ENCODE results near the gene FZD10.

FZD10 gene

GRCh38 chr12:130205495-130205894 lies 43.2 kb downstream of the FZD10 start:
- no peak for DNase-seq (ENCODE audit: low spot score)

GRCh38 chr12:130212384-130212989 lies 50.2 kb downstream of the FZD10 start:
- DNase-seq (ENCODE audit: low spot score): no peak

- DNase-seq (ENCODE audit: low spot score): no peak
Measured at GRCh38 chr12:130213249-130213648, 51.0 kb downstream of the FZD10 start.

GRCh38 chr12:130214686-130215395 lies 52.6 kb downstream of the FZD10 start:
- DNase-seq (ENCODE audit: low spot score): no peak

Data from HuH-7.5 (cell line).